ENCODE results near the gene CAPG. TPM values are rescaled to one million over a fixed set of nuclear protein-coding genes. Genes with fewer than 3 reads are reported as not detected.

The CAPG gene
- total and polyA plus RNA-seq, 12 donors: 0.83 to 30.4 (median 6.3) TPM

DNA sequence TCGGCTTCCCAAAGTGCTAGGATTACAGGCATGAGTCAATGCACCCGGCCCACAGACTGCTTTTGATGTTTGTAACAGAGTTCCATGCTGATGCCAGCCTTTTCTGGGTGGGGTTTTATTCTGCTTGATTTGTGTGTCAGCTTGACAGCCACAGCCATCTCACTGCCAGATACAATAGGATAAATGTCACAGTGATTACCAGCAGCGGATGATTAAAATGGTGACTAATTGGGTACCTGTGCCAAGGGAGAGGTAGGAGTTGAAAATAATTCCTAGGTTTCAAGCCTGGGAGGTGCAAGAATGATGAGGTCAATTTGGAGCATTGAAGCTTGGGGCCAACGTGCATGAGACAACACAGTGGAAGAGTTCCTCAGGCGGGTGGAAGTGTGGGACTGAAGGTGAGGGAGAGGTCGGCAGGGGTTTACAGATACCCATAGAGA lies 47.7 kb upstream of the CAPG start:
- ATAC-seq (peak in 3 of 8 donors; percentile 28 to 57 (median 45)), DNase-seq (no peak)
- H3K27ac ChIP-seq: no peak overlapping the region
- H3K36me3 ChIP-seq: no peaks in the 10 kb centered on the region
- H3K4me3 ChIP-seq: no peak overlapping the region
- H3K4me1 ChIP-seq: no peaks in the 10 kb centered on the region
- TF ChIP-seq, protein P1, sequence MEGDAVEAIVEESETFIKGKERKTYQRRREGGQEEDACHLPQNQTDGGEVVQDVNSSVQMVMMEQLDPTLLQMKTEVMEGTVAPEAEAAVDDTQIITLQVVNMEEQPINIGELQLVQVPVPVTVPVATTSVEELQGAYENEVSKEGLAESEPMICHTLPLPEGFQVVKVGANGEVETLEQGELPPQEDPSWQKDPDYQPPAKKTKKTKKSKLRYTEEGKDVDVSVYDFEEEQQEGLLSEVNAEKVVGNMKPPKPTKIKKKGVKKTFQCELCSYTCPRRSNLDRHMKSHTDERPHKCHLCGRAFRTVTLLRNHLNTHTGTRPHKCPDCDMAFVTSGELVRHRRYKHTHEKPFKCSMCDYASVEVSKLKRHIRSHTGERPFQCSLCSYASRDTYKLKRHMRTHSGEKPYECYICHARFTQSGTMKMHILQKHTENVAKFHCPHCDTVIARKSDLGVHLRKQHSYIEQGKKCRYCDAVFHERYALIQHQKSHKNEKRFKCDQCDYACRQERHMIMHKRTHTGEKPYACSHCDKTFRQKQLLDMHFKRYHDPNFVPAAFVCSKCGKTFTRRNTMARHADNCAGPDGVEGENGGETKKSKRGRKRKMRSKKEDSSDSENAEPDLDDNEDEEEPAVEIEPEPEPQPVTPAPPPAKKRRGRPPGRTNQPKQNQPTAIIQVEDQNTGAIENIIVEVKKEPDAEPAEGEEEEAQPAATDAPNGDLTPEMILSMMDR (IDR thresholded peaks at IDR 0.05): no peak
- no peaks in the 10 kb centered on the region for H3K9me3 ChIP-seq
- H3K27me3 ChIP-seq: no peaks in the 10 kb centered on the region
- intact Hi-C loops (cut with DNase I): no loop called here
- WGBS, 2 donors: 78 to 81% methylated on average over 6 of the region's 6 CpGs

DNA sequence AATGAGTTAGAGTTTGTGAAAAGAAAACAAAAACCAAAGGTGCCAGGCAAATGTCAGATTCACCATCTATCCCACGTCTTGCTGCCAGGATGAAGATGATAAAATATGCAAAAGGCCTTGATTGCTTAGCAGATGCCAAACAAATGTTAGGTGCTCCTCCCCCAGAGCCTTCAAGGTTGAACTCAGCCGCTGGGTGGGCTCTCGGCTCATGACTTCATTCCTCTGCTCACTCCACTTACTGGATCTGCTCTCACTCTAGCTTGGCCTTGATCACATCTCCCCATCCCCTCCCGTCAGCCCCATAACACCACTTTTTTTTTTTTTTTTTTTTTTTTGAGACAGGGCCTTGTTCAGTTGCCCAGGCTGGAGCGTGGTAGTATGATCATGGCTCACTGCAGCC lies 46.9 kb upstream of the CAPG start:
- 80 to 99% methylated on average over 5 of the region's 5 CpGs for WGBS, 2 donors
- intact Hi-C loops (cut with DNase I): no loop called here
- no peak for DNase-seq
- Histone ChIP-seq H3K4me3 (no peak overlapping the region), H3K36me3 (no peaks in the 10 kb centered on the region), H3K4me1 (no peaks in the 10 kb centered on the region), H3K9me3 (no peaks in the 10 kb centered on the region), H3K27ac (no peak overlapping the region), H3K27me3 (no peaks in the 10 kb centered on the region)
- TF ChIP-seq, protein P1 (IDR thresholded peaks at IDR 0.05): no peak
- no peak for ATAC-seq

DNA sequence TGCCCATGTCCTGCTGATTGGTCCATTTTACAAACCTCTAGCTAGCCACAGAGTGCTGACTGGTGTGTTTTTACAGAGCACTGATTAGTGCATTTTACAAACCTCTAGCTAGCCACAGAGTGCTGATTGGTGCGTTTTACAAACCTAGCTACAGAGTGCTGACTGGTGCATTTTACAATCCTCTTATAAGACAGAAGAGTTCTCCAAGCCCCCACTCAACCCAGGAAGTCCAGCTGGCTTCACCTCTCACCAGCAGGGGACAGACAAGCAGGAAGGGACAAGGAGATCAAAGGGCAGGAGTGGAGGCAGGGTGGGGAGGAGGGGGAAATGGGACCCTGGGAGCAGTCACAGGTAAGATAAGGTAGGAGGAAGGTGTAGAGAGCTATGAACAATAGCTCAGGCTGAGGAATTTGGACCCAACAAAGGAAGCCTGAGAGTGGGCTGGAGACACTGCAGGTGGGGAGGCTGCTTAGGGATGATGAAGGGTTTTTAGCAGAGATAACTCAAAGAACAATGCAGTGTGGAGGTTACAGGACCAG lies 45.5 kb upstream of the CAPG start:
- H3K4me3 ChIP-seq: no peak overlapping the region
- no peak for ATAC-seq
- 76 to 88% methylated on average over 1 of the region's 1 CpG for WGBS, 2 donors
- intact Hi-C loops (cut with DNase I): no loop called here
- no peak overlapping the region for H3K27ac ChIP-seq
- no peak for DNase-seq
- H3K27me3 ChIP-seq: no peaks in the 10 kb centered on the region
- TF ChIP-seq, protein P1 (IDR thresholded peaks at IDR 0.05): no peak
- no peaks in the 10 kb centered on the region for H3K9me3 ChIP-seq
- H3K36me3 ChIP-seq: no peaks in the 10 kb centered on the region
- no peaks in the 10 kb centered on the region for H3K4me1 ChIP-seq

DNA sequence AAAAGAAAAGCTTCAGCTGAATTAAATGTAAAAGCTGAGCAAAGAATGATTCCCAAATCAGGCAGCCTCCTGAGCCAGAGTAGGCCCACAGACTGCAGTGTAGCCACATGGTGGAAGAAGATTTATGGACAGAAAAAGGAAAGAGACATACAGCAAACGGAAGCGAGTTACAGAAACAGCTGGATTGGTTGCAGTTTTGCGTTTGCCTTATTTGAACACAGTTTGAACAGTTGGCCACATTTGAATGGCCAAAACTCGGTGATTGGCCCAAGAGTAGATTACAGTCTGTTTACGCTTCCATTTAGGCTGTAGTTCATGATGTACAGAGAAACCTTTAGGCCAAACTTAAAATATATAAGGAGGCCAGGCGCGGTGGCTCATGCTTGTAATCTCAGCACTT lies 43.4 kb upstream of the CAPG start:
- no peaks in the 10 kb centered on the region for H3K4me1 ChIP-seq
- no peaks in the 10 kb centered on the region for H3K9me3 ChIP-seq
- no peaks in the 10 kb centered on the region for H3K27me3 ChIP-seq
- WGBS, 2 donors: 94 to 96% methylated on average over 7 of the region's 7 CpGs
- H3K36me3 ChIP-seq: no peaks in the 10 kb centered on the region
- ATAC-seq: no peak
- no peak for DNase-seq
- TF ChIP-seq, protein P1 (IDR thresholded peaks at IDR 0.05): no peak
- H3K27ac ChIP-seq: no peak overlapping the region
- intact Hi-C loops (cut with DNase I): no loop called here
- H3K4me3 ChIP-seq: no peak overlapping the region
